GM12872 (cell line): ENCODE data around the gene UGT2A3.

Experiments used
- CTCF ChIP-seq: IDR thresholded peaks from 3 replicates; pipeline ENCODE4 v1.5.1; 2011; ENCODE audit warnings: low read depth, mild to moderate bottlenecking, low read length, moderate library complexity; ENCODE audit not compliant: insufficient read depth

Gene UGT2A3

GRCh38 chr4:68951078-68951805 lies at the start of gene UGT2A3:
UGT2A3 (minus strand) TSS chr4:68951804; CDS start chr4:68951760, 44 bp downstream.
- no peak for TF ChIP-seq CTCF

- TF ChIP-seq CTCF = no peak
Measured at GRCh38 chr4:68997040-68997439, 45.4 kb upstream of the UGT2A3 start.

- no peak for TF ChIP-seq CTCF
Measured at GRCh38 chr4:68995292-68995691, 43.7 kb upstream of the UGT2A3 start.

GRCh38 chr4:68987007-68987406 lies 35.4 kb upstream of the UGT2A3 start:
- no peak for TF ChIP-seq CTCF

GRCh38 chr4:68985442-68985841 lies 33.8 kb upstream of the UGT2A3 start:
- no peak for TF ChIP-seq CTCF

GRCh38 chr4:68984947-68985346 lies 33.3 kb upstream of the UGT2A3 start:
- no peak for TF ChIP-seq CTCF

- TF ChIP-seq CTCF = no peak
Measured at GRCh38 chr4:68963374-68963773, 11.8 kb upstream of the UGT2A3 start.

- no peak for TF ChIP-seq CTCF
Measured at GRCh38 chr4:68962868-68963267, 11.3 kb upstream of the UGT2A3 start.
